Body of pancreas (tissue), 4 donors: ENCODE measurements around the gene USP21.

Experiments
- POLR2A ChIP-seq, 3 donors: fragments of 450-650 bp; IDR thresholded peaks; one replicate each; pipeline ENCODE4 v1.6.1; 2016; ENCODE audit warnings: antibody characterized with exemption in 3 of 3, mild to moderate bottlenecking in 2 of 3
- TF ChIP-seq, protein P1 (sequence below), 7 experiments: fragments of 450-650 bp in 4 of 7; fragments of 200-600 bp in 3 of 7; sonication (generic) in 3 of 7; IDR thresholded peaks; one replicate each; pipeline ENCODE4 v1.5.1; 2016 to 2019; ENCODE audit warnings: antibody characterized with exemption in 7 of 7

DNA sequence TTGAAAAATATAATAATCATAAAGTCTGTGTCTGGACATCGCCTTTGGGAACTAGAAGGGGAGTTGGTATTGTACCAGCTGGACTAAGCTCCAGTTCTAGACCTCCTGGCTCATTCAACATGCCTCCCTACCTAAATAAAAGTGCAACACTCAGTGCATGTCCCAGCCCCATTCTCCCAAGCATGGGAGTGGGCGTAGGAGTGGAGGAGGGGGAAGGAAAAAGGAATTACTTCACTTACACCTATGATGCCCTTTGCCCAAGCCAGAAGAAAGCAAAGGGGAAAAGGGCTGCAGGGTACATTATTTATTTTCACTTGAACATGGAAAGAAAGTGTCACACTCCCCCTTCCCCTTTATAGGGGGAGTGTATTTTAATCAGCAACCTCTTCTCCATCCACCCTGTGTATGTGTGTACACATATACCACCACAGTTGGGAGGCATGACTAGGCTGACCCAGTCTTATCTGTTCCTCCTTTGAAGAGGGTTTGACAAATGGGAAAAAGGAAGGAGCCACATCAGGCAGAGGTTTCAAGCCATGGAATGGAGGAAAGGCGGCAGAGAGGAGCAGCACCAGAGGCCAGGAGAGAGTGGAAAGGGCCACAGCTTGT lies 38.2 kb upstream of the USP21 start:
- TF ChIP-seq, protein P1, sequence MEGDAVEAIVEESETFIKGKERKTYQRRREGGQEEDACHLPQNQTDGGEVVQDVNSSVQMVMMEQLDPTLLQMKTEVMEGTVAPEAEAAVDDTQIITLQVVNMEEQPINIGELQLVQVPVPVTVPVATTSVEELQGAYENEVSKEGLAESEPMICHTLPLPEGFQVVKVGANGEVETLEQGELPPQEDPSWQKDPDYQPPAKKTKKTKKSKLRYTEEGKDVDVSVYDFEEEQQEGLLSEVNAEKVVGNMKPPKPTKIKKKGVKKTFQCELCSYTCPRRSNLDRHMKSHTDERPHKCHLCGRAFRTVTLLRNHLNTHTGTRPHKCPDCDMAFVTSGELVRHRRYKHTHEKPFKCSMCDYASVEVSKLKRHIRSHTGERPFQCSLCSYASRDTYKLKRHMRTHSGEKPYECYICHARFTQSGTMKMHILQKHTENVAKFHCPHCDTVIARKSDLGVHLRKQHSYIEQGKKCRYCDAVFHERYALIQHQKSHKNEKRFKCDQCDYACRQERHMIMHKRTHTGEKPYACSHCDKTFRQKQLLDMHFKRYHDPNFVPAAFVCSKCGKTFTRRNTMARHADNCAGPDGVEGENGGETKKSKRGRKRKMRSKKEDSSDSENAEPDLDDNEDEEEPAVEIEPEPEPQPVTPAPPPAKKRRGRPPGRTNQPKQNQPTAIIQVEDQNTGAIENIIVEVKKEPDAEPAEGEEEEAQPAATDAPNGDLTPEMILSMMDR (IDR thresholded peaks at IDR 0.05), result no peak
- no peak for TF ChIP-seq POLR2A (IDR thresholded peaks at IDR 0.05)
